Fibroblast of the conjunctiva (primary cell): Measurements from ENCODE around the gene SLC1A5.
"Not testable (repeated sequence)": the region's sequence is repeated elsewhere in the genome, so short reads cannot be mapped to it uniquely, and the experiment has no call there.

Source experiments
- DNase-seq: peaks from one replicate; pipeline ENCODE4 v3.0.0-alpha.2; 2010; ENCODE audit warnings: low read depth

SLC1A5 gene

GRCh38 chr19:46788262-46788967, at the start of gene SLC1A5:
TSS of gene SLC1A5 (minus strand) at chr19:46788594. CDS start at chr19:46787965, 629 bp downstream.
- DNase-seq = peak; percentile 97

GRCh38 chr19:46838160-46838559, 49.8 kb upstream of the SLC1A5 start:
- no peak for DNase-seq

- DNase-seq = no peak
Observed at GRCh38 chr19:46834984-46835383, 46.6 kb upstream of the SLC1A5 start.

GRCh38 chr19:46834121-46834520, 45.7 kb upstream of the SLC1A5 start:
- no peak for DNase-seq

- DNase-seq = no peak
Observed at GRCh38 chr19:46830864-46831263, 42.5 kb upstream of the SLC1A5 start.

- DNase-seq = no peak
Observed at GRCh38 chr19:46828484-46828883, 40.1 kb upstream of the SLC1A5 start.

- DNase-seq = no peak
Observed at GRCh38 chr19:46825731-46826055, 37.3 kb upstream of the SLC1A5 start.

GRCh38 chr19:46824890-46825730, 36.7 kb upstream of the SLC1A5 start:
- DNase-seq = no peak

- DNase-seq = no peak
Observed at GRCh38 chr19:46823049-46823448, 34.7 kb upstream of the SLC1A5 start.

GRCh38 chr19:46822410-46822787, 34.0 kb upstream of the SLC1A5 start:
- not testable (repeated sequence) for DNase-seq

- no peak for DNase-seq
Observed at GRCh38 chr19:46821512-46822409, 33.4 kb upstream of the SLC1A5 start.

GRCh38 chr19:46818812-46819211, 30.4 kb upstream of the SLC1A5 start:
- DNase-seq = no peak

GRCh38 chr19:46815833-46816627, 27.6 kb upstream of the SLC1A5 start:
- no peak for DNase-seq

- DNase-seq = peak; percentile 46
Observed at GRCh38 chr19:46813839-46814358, 25.5 kb upstream of the SLC1A5 start.

GRCh38 chr19:46812977-46813838, 24.8 kb upstream of the SLC1A5 start:
- no peak for DNase-seq

- DNase-seq = no peak
Observed at GRCh38 chr19:46809534-46810272, 21.3 kb upstream of the SLC1A5 start.

GRCh38 chr19:46806656-46807055, 18.3 kb upstream of the SLC1A5 start:
- DNase-seq = no peak

GRCh38 chr19:46804432-46804831, 16.0 kb upstream of the SLC1A5 start:
- not testable (repeated sequence) for DNase-seq

GRCh38 chr19:46803555-46803954, 15.2 kb upstream of the SLC1A5 start:
- no peak for DNase-seq

GRCh38 chr19:46802152-46802551, 13.8 kb upstream of the SLC1A5 start:
- DNase-seq = no peak
